NCI-H2227 treated with DMSO at 0.1 percent for 48 hours (cell line): ENCODE results near the gene EIF3I.
A peak's percentile ranks its signal among the peaks of the same experiment; 100 is the strongest.
"Not testable (repeated sequence)": the region's sequence is repeated elsewhere in the genome, so short reads cannot be mapped to it uniquely, and the experiment has no call there.

ENCODE experiments used
- DNase-seq: peaks from one replicate; lab custom pipeline; 2025; lab: John Stamatoyannopoulos, UW

Gene EIF3I

GRCh38 chr1:32232558-32233304 lies 10.5 kb downstream of the EIF3I start:
- peak; percentile 35 for DNase-seq

GRCh38 chr1:32234792-32235191 lies 12.6 kb downstream of the EIF3I start:
- no peak for DNase-seq

- DNase-seq: no peak
Observed at GRCh38 chr1:32239337-32239736, 17.1 kb downstream of the EIF3I start.

- no peak for DNase-seq
Observed at GRCh38 chr1:32239790-32240139, 17.6 kb downstream of the EIF3I start.

GRCh38 chr1:32240140-32240951 lies 18.1 kb downstream of the EIF3I start:
- no peak for DNase-seq

GRCh38 chr1:32241001-32241763 lies 19.0 kb downstream of the EIF3I start:
- DNase-seq: no peak

GRCh38 chr1:32242341-32242851 lies 20.2 kb downstream of the EIF3I start:
- no peak for DNase-seq

GRCh38 chr1:32246888-32247273 lies 24.7 kb downstream of the EIF3I start, which contains the start of gene FAM167B:
Gene FAM167B, plus strand, starts transcription at chr1:32247222. Its CDS starts 200 bp downstream, at chr1:32247422.
- no peak for DNase-seq

- no peak for DNase-seq
Observed at GRCh38 chr1:32247452-32247851, 25.2 kb downstream of the EIF3I start.

- DNase-seq: peak; percentile 47
Observed at GRCh38 chr1:32247983-32248889, 26.0 kb downstream of the EIF3I start.

GRCh38 chr1:32249831-32250525 lies 27.8 kb downstream of the EIF3I start:
- DNase-seq: no peak

GRCh38 chr1:32250893-32251716 lies 28.9 kb downstream of the EIF3I start, which contains the start of gene LCK:
Gene LCK, plus strand, starts transcription at chr1:32251265. Its CDS starts 23,065 bp downstream, at chr1:32274330.
- DNase-seq: no peak

GRCh38 chr1:32255072-32256071 lies 33.2 kb downstream of the EIF3I start:
- DNase-seq: no peak

- DNase-seq: no peak
Observed at GRCh38 chr1:32256473-32257226, 34.4 kb downstream of the EIF3I start.

GRCh38 chr1:32257227-32257508 lies 35.0 kb downstream of the EIF3I start:
- DNase-seq: no peak

- not testable (repeated sequence) for DNase-seq
Observed at GRCh38 chr1:32263236-32263593, 41.0 kb downstream of the EIF3I start.

- DNase-seq: no peak
Observed at GRCh38 chr1:32263744-32264143, 41.5 kb downstream of the EIF3I start.

GRCh38 chr1:32265846-32266245 lies 43.6 kb downstream of the EIF3I start:
- no peak for DNase-seq
